PC-9 (cell line): ENCODE results near the gene RGMB. TPM values are rescaled to one million over a fixed set of nuclear protein-coding genes. Genes with fewer than 3 reads are reported as not detected.
A peak's percentile ranks its signal among the peaks of the same experiment; 100 is the strongest.

Experiments used
- BruUV-seq: library from RNA; stranded (reverse); fragments of 400-500 nt; replicated peaks from 2 replicates; lab custom pipeline; 2021; lab: Mats Ljungman, UMichigan
- CTCF ChIA-PET: fragments of 300-600 bp; sonication (Branson Sonifier 250); formaldehyde crosslinking; loops from one replicate; lab custom pipeline; 2022; ENCODE audit warnings: antibody characterized with exemption; lab: Charles Lee
- POLR2A ChIA-PET: fragments of 300-600 bp; sonication (Branson Sonifier 250); formaldehyde crosslinking; loops from one replicate; lab custom pipeline; 2022; ENCODE audit warnings: antibody characterized with exemption; ENCODE audit not compliant: unreplicated experiment; lab: Charles Lee
- DNase-seq, 2 experiments: peaks; one replicate each; pipeline versions ENCODE4 v3.0.0 to v3.0.0-alpha.2; 2015 to 2022; ENCODE audit warnings: mixed read lengths in 1 of 2
- H2AFZ ChIP-seq: fragments of 200-600 bp; sonication (generic); 2 replicates; pipeline ENCODE4 v1.8.1; 2017; ENCODE audit warnings: antibody characterized with exemption
- H3F3A ChIP-seq: fragments of 200-600 bp; sonication (generic); 2 replicates; pipeline ENCODE4 v1.8.1; 2017; ENCODE audit warnings: antibody characterized with exemption, mild to moderate bottlenecking, low read depth; ENCODE audit not compliant: insufficient read depth
- H3K27ac ChIP-seq: fragments of 200-600 bp; sonication (generic); 2 replicates; pipeline ENCODE4 v1.6.1; 2016; ENCODE audit warnings: mixed run types
- H3K27me3 ChIP-seq: fragments of 200-600 bp; sonication (generic); 2 replicates; pipeline ENCODE4 v1.6.1; 2016; ENCODE audit warnings: low read depth, mixed run types; ENCODE audit not compliant: insufficient read depth
- H3K36me3 ChIP-seq: fragments of 200-600 bp; sonication (generic); 2 replicates; pipeline ENCODE4 v1.6.1; 2016; ENCODE audit warnings: low read depth, mixed run types
- H3K4me1 ChIP-seq: fragments of 200-600 bp; sonication (generic); replicated peaks from 2 replicates; pipeline ENCODE4 v1.6.1; 2016; ENCODE audit warnings: mixed run types; ENCODE audit not compliant: insufficient read depth
- H3K4me2 ChIP-seq: fragments of 200-600 bp; sonication (generic); 2 replicates; pipeline ENCODE4 v1.6.1; 2017; ENCODE audit warnings: mixed run types
- H3K4me3 ChIP-seq: fragments of 200-600 bp; sonication (generic); 2 replicates; pipeline ENCODE4 v1.6.1; 2016; ENCODE audit warnings: mixed run types
- H3K79me2 ChIP-seq: fragments of 200-600 bp; sonication (generic); 2 replicates; pipeline ENCODE4 v1.6.1; 2017; ENCODE audit warnings: low read depth, mixed run types
- H3K9me2 ChIP-seq: fragments of 200-600 bp; sonication (generic); 2 replicates; pipeline ENCODE4 v1.8.1; 2017; ENCODE audit warnings: mild to moderate bottlenecking; ENCODE audit not compliant: insufficient read depth
- H3K9me3 ChIP-seq: fragments of 200-600 bp; sonication (generic); 2 replicates; pipeline ENCODE4 v1.8.1; 2016; ENCODE audit warnings: low read depth; ENCODE audit not compliant: insufficient read depth
- H4K20me1 ChIP-seq: fragments of 200-600 bp; sonication (generic); 2 replicates; pipeline ENCODE4 v1.8.1; 2017; ENCODE audit not compliant: insufficient read depth
- EZH2 ChIP-seq: fragments of 200-600 bp; sonication (generic); IDR thresholded peaks from 2 replicates; pipeline ENCODE4 v1.8.0; 2017; ENCODE audit warnings: antibody characterized with exemption, low read depth
- intact Hi-C: fragments of 100-400 bp; cut with micrococcal nuclease; formaldehyde crosslinking; loops from one replicate; pipeline ENCODE4 v1.10.0; 2022; ENCODE audit not compliant: unreplicated experiment
- total RNA-seq: library from RNA; stranded (reverse); gene quantifications from 2 replicates; pipeline ENCODE4 v1.2.3, GENCODE V29; 2021
- TF ChIP-seq, protein P1 (sequence below): fragments of 200-600 bp; sonication (generic); conservative IDR thresholded peaks from 2 replicates; pipeline ENCODE4 v1.6.1; 2017; ENCODE audit warnings: mixed run types, antibody characterized with exemption, mild to moderate bottlenecking, moderate library complexity

RGMB gene
- total RNA-seq, 1 experiment from 2014 or later: 14.6 TPM

DNA sequence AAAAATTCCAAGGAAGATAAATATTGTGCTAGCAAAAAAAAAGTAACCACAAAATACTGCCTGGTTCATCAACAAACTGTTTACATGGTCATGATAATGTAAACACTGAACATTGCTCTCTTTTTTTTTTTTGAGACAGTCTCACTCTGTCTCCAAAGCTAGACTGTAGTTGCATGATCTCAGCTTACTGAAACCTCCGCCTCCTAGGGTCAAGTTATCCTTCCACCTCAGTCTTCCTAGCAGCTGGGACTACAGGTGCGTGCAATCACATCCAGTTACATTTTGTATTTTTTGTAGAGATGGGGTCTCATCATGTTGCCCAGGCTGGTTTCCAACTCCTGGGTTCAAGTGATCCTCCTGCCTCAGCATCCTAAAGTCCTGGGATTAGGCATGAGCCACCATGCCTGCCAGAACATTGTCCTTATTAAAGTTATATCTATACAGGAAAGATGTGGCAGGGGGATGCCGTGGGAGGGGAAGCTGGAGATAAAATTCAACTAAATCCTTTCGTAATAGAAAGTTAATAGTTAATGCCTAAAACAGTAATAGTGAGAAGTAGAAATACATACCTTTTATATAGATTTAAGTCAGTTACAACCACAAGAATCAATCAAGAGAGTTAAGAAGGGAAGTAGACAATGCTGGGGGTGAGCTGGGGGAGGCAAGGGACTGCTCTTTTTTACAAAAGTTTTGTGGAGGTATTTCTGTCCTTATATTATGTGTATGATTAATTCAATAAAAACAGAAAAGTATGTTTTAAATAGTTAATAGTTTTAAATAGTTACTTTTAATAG lies 52.3 kb downstream of the RGMB start:
- Histone ChIP-seq H3K4me3 (no peak overlapping the region), H3K27me3 (no peaks in the 10 kb centered on the region), H3K9me2 (no peaks in the 10 kb centered on the region), H3K36me3 (no peaks in the 10 kb centered on the region), H3K27ac (no peak overlapping the region), H3F3A (no peaks in the 10 kb centered on the region), H3K4me2 (no peak overlapping the region), H4K20me1 (no peaks in the 10 kb centered on the region), H3K79me2 (no peaks in the 10 kb centered on the region), H3K4me1 (no peaks in the 10 kb centered on the region), H2AFZ (no peak overlapping the region), H3K9me3 (no peaks in the 10 kb centered on the region)
- TF ChIP-seq, protein P1, sequence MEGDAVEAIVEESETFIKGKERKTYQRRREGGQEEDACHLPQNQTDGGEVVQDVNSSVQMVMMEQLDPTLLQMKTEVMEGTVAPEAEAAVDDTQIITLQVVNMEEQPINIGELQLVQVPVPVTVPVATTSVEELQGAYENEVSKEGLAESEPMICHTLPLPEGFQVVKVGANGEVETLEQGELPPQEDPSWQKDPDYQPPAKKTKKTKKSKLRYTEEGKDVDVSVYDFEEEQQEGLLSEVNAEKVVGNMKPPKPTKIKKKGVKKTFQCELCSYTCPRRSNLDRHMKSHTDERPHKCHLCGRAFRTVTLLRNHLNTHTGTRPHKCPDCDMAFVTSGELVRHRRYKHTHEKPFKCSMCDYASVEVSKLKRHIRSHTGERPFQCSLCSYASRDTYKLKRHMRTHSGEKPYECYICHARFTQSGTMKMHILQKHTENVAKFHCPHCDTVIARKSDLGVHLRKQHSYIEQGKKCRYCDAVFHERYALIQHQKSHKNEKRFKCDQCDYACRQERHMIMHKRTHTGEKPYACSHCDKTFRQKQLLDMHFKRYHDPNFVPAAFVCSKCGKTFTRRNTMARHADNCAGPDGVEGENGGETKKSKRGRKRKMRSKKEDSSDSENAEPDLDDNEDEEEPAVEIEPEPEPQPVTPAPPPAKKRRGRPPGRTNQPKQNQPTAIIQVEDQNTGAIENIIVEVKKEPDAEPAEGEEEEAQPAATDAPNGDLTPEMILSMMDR: no peak
- TF ChIP-seq EZH2: no peak
- no TSS peak for BruUV-seq
- intact Hi-C loops: loop anchor here (2.0 to 10.0 kb wide), 2 partner anchors 1401 to 1595 kb away; no protein-coding TSS in a partner anchor
- ChIA-PET POLR2A (no interaction called here), CTCF (no interaction called here)
- no peak for DNase-seq

DNA sequence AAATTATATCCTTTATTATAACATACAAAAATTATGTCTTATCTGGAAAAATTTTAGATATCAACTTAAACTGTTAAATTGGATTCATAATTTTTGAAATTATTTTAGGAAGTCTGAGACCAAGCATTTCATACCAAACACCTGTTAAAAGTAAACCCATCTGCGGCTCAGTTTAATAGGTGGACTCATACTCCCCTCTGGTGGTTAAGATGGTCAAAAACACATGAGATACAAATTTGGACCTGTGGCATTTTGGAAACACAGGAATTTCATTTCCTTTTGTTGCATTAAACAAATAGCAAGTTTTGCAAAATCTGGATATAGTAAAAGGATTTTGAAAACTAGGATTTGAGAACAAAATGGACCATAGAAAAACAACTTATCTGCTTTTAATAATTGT lies 53.7 kb downstream of the RGMB start:
- Histone ChIP-seq H3K27ac (no peak overlapping the region), H3K36me3 (no peaks in the 10 kb centered on the region), H3K79me2 (no peaks in the 10 kb centered on the region), H3K4me1 (no peaks in the 10 kb centered on the region), H3F3A (no peaks in the 10 kb centered on the region), H4K20me1 (no peaks in the 10 kb centered on the region), H3K9me3 (no peaks in the 10 kb centered on the region), H3K4me2 (no peak overlapping the region), H3K27me3 (no peaks in the 10 kb centered on the region), H3K4me3 (no peak overlapping the region), H3K9me2 (no peaks in the 10 kb centered on the region), H2AFZ (no peak overlapping the region)
- intact Hi-C loops: loop anchor here (2.0 to 10.0 kb wide), 2 partner anchors 1402 to 1596 kb away; no protein-coding TSS in a partner anchor
- CTCF ChIA-PET: no interaction called here
- no TSS peak for BruUV-seq
- TF ChIP-seq EZH2: no peak
- TF ChIP-seq, protein P1: peak; percentile 78
- POLR2A ChIA-PET: no interaction called here
- peak; percentile 17 to 57 for DNase-seq

DNA sequence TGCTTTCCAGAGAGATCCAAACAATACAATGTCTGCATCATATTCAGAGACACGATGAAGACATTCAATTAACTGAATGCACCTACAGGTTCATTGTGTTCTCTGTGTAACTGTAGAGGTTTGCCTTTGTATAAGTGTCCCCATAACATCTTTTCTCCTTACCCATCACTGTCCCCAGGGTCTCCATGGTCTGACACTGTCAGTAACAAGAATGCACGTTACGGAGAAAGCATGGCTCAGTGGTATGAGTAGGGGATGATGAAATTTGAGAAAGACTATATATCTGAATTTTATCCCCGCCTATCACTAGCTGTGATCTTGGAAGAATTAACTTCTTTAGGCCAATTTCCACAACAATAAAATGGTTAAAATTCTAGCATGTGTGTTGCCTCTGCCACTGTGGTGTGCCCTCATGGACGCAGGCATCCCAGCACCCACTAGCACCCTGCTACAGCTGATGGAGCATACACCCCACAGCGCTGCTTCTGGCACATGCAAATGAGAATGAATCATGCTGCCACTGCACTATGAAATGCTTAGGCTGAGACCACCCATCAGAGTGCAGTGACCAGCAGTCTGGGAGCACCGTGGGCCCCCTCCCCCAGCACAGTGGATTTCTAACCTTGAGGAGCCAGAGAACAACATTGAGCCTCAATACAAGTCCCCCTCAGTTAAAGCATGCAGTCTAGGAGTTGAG lies 54.3 kb downstream of the RGMB start:
- intact Hi-C loops: loop anchor here (2.0 to 10.0 kb wide), 2 partner anchors 1403 to 1597 kb away; no protein-coding TSS in a partner anchor
- TF ChIP-seq, protein P1: no peak
- no peak for TF ChIP-seq EZH2
- Histone ChIP-seq H3K9me2 (no peaks in the 10 kb centered on the region), H3K4me2 (no peak overlapping the region), H3K27ac (no peak overlapping the region), H3K36me3 (no peaks in the 10 kb centered on the region), H3K79me2 (no peaks in the 10 kb centered on the region), H2AFZ (no peak overlapping the region), H3F3A (no peaks in the 10 kb centered on the region), H3K9me3 (no peaks in the 10 kb centered on the region), H3K27me3 (no peaks in the 10 kb centered on the region), H3K4me3 (no peak overlapping the region), H4K20me1 (no peaks in the 10 kb centered on the region), H3K4me1 (no peaks in the 10 kb centered on the region)
- POLR2A ChIA-PET: no interaction called here
- BruUV-seq: no TSS peak
- CTCF ChIA-PET: no interaction called here
- no peak for DNase-seq
